B cell (primary cell): ENCODE data around the gene LIN37.

Source experiments
- CTCF ChIP-seq: fragments of 200-600 bp; IDR thresholded peaks from one replicate; pipeline ENCODE4 v1.8.0; 2022; ENCODE audit warnings: antibody characterized with exemption, mild to moderate bottlenecking
- EZH2 ChIP-seq: IDR thresholded peaks from 2 replicates; pipeline ENCODE4 v1.6.1; 2012; ENCODE audit warnings: borderline replicate concordance, low read depth, mild to moderate bottlenecking, moderate library complexity, low read length; ENCODE audit not compliant: insufficient read depth, poor library complexity, severe bottlenecking

- TF ChIP-seq CTCF (no peak), EZH2 (no peak)
Observed at GRCh38 chr19:35738021-35738886, 10.1 kb upstream of the LIN37 start.
